SU-DHL-6 (cell line): ENCODE results near the gene KCNK6.

Experiments used
- CTCF ChIP-seq: fragments of 200-600 bp; sonication (generic); IDR thresholded peaks from one replicate; pipeline ENCODE4 v1.5.1; 2017; ENCODE audit warnings: antibody characterized with exemption, mild to moderate bottlenecking, low read length, moderate library complexity; ENCODE audit not compliant: insufficient read depth, poor library complexity, severe bottlenecking
- EZH2phosphoT487 ChIP-seq: fragments of 200-600 bp; sonication (generic), shearing (Covaris generic); conservative IDR thresholded peaks from 2 replicates; pipeline ENCODE4 v1.6.1; 2018; ENCODE audit warnings: mild to moderate bottlenecking, antibody characterized with exemption, low read length, moderate library complexity, mixed read lengths

DNA sequence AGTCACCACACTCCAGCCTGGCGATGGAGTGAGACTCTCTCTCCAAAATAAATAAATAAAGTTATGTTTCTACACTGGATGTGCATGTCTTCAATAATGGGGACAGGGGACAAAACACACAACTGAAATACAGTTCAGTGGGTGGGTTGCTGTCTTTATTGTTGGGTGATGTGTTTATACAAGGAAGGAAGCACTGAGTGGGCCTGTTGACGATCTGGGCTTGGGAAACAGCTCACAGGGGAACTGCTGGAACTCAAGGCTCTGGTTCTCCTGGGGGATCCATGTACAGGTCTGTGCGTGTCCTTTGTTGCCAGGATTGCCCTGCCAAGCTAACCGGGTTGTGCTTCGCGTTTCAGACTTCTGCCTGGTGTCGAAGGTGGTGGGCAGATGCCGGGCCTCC is 36.4 kb upstream of the KCNK6 start:
- no peak for TF ChIP-seq CTCF
- no peak for TF ChIP-seq EZH2phosphoT487
